ENCODE measurements around the gene INPP5D. TPM values are rescaled to one million over a fixed set of nuclear protein-coding genes. Genes with fewer than 3 reads are reported as not detected.
A peak's percentile ranks its signal among the peaks of the same experiment; 100 is the strongest.

The INPP5D gene
- total and polyA plus RNA-seq, 9 donors, result 4.3 to 9.8 (median 6.3) TPM

GRCh38 chr2:233211548-233211895, 151.4 kb downstream of the INPP5D start:
- no peak overlapping the region for H3K4me3 ChIP-seq (ENCODE audit: low read length)
- peaks cover 33% of the 10 kb centered on the region for H3K4me1 ChIP-seq (ENCODE audit: control insufficient read depth, insufficient read depth, low read length)
- 47% methylated on average over 3 of the region's 3 CpGs for WGBS (ENCODE audit: insufficient coverage)
- H3K36me3 ChIP-seq (ENCODE audit: control insufficient read depth, insufficient read depth, low read length), result no peaks in the 10 kb centered on the region
- DNase-seq, result no peak
- peak overlapping the region; percentile 69 for H3K27ac ChIP-seq (ENCODE audit: low read length)
- no peaks in the 10 kb centered on the region for H3K9me3 ChIP-seq (replicated peaks; ENCODE audit: control insufficient read depth, low read depth, low read length)
- no peaks in the 10 kb centered on the region for H3K27me3 ChIP-seq (ENCODE audit: control insufficient read depth, insufficient read depth, low read length)

- WGBS (ENCODE audit: insufficient coverage), result 86% methylated on average over 15 of the region's 15 CpGs
- no peaks in the 10 kb centered on the region for H3K27me3 ChIP-seq (ENCODE audit: control insufficient read depth, insufficient read depth, low read length)
- H3K9me3 ChIP-seq (replicated peaks; ENCODE audit: control insufficient read depth, low read depth, low read length), result no peaks in the 10 kb centered on the region
- H3K36me3 ChIP-seq (ENCODE audit: control insufficient read depth, insufficient read depth, low read length), result no peaks in the 10 kb centered on the region
- H3K27ac ChIP-seq (ENCODE audit: low read length), result no peak overlapping the region
- H3K4me1 ChIP-seq (ENCODE audit: control insufficient read depth, insufficient read depth, low read length), result peaks cover 33% of the 10 kb centered on the region
- H3K4me3 ChIP-seq (ENCODE audit: low read length), result no peak overlapping the region
- DNase-seq, result no peak
These were observed 152.9 kb downstream of the INPP5D start for GRCh38 chr2:233213011-233213410.

- H3K27me3 ChIP-seq (ENCODE audit: control insufficient read depth, insufficient read depth, low read length), result no peaks in the 10 kb centered on the region
- H3K36me3 ChIP-seq (ENCODE audit: control insufficient read depth, insufficient read depth, low read length), result no peaks in the 10 kb centered on the region
- 67% methylated on average over 1 of the region's 6 CpGs for WGBS (ENCODE audit: insufficient coverage)
- no peak overlapping the region for H3K4me3 ChIP-seq (ENCODE audit: low read length)
- no peaks in the 10 kb centered on the region for H3K9me3 ChIP-seq (replicated peaks; ENCODE audit: control insufficient read depth, low read depth, low read length)
- H3K27ac ChIP-seq (ENCODE audit: low read length), result no peak overlapping the region
- DNase-seq, result no peak
- peaks cover 31% of the 10 kb centered on the region for H3K4me1 ChIP-seq (ENCODE audit: control insufficient read depth, insufficient read depth, low read length)
These were observed 153.8 kb downstream of the INPP5D start for GRCh38 chr2:233213975-233214374.

- H3K4me1 ChIP-seq (ENCODE audit: control insufficient read depth, insufficient read depth, low read length), result no peaks in the 10 kb centered on the region
- no peaks in the 10 kb centered on the region for H3K36me3 ChIP-seq (ENCODE audit: control insufficient read depth, insufficient read depth, low read length)
- 82% methylated on average over 4 of the region's 8 CpGs for WGBS (ENCODE audit: insufficient coverage)
- no peak overlapping the region for H3K27ac ChIP-seq (ENCODE audit: low read length)
- no peaks in the 10 kb centered on the region for H3K9me3 ChIP-seq (replicated peaks; ENCODE audit: control insufficient read depth, low read depth, low read length)
- no peak overlapping the region for H3K4me3 ChIP-seq (ENCODE audit: low read length)
- DNase-seq, result no peak
- H3K27me3 ChIP-seq (ENCODE audit: control insufficient read depth, insufficient read depth, low read length), result no peaks in the 10 kb centered on the region
These were observed 157.8 kb downstream of the INPP5D start for GRCh38 chr2:233217892-233218377.

GRCh38 chr2:233218836-233219235, 158.7 kb downstream of the INPP5D start:
- H3K36me3 ChIP-seq (ENCODE audit: control insufficient read depth, insufficient read depth, low read length), result no peaks in the 10 kb centered on the region
- no peak overlapping the region for H3K27ac ChIP-seq (ENCODE audit: low read length)
- H3K27me3 ChIP-seq (ENCODE audit: control insufficient read depth, insufficient read depth, low read length), result no peaks in the 10 kb centered on the region
- 94% methylated on average over 6 of the region's 6 CpGs for WGBS (ENCODE audit: insufficient coverage)
- no peaks in the 10 kb centered on the region for H3K9me3 ChIP-seq (replicated peaks; ENCODE audit: control insufficient read depth, low read depth, low read length)
- DNase-seq, result no peak
- H3K4me3 ChIP-seq (ENCODE audit: low read length), result no peak overlapping the region
- H3K4me1 ChIP-seq (ENCODE audit: control insufficient read depth, insufficient read depth, low read length), result no peaks in the 10 kb centered on the region

- Histone ChIP-seq H3K9me3 (replicated peaks; ENCODE audit: control insufficient read depth, low read depth, low read length) (no peaks in the 10 kb centered on the region), H3K27me3 (ENCODE audit: control insufficient read depth, insufficient read depth, low read length) (no peaks in the 10 kb centered on the region), H3K36me3 (ENCODE audit: control insufficient read depth, insufficient read depth, low read length) (no peaks in the 10 kb centered on the region), H3K4me1 (ENCODE audit: control insufficient read depth, insufficient read depth, low read length) (no peaks in the 10 kb centered on the region), H3K4me3 (ENCODE audit: low read length) (no peak overlapping the region), H3K27ac (ENCODE audit: low read length) (no peak overlapping the region)
- DNase-seq, result no peak
- no CpG with 5 or more reads among the region's 1 CpG for WGBS (ENCODE audit: insufficient coverage)
These were observed 159.7 kb downstream of the INPP5D start for GRCh38 chr2:233219848-233220247.

GRCh38 chr2:233221378-233222063, 161.4 kb downstream of the INPP5D start:
- Histone ChIP-seq H3K4me3 (ENCODE audit: low read length) (no peak overlapping the region), H3K36me3 (ENCODE audit: control insufficient read depth, insufficient read depth, low read length) (no peaks in the 10 kb centered on the region), H3K9me3 (replicated peaks; ENCODE audit: control insufficient read depth, low read depth, low read length) (no peaks in the 10 kb centered on the region), H3K4me1 (ENCODE audit: control insufficient read depth, insufficient read depth, low read length) (no peaks in the 10 kb centered on the region), H3K27ac (ENCODE audit: low read length) (no peak overlapping the region), H3K27me3 (ENCODE audit: control insufficient read depth, insufficient read depth, low read length) (no peaks in the 10 kb centered on the region)
- no peak for DNase-seq
- WGBS (ENCODE audit: insufficient coverage), result 44% methylated on average over 2 of the region's 2 CpGs

- Histone ChIP-seq H3K9me3 (replicated peaks; ENCODE audit: control insufficient read depth, low read depth, low read length) (no peaks in the 10 kb centered on the region), H3K36me3 (ENCODE audit: control insufficient read depth, insufficient read depth, low read length) (no peaks in the 10 kb centered on the region), H3K4me1 (ENCODE audit: control insufficient read depth, insufficient read depth, low read length) (no peaks in the 10 kb centered on the region), H3K4me3 (ENCODE audit: low read length) (no peak overlapping the region), H3K27me3 (ENCODE audit: control insufficient read depth, insufficient read depth, low read length) (no peaks in the 10 kb centered on the region), H3K27ac (ENCODE audit: low read length) (no peak overlapping the region)
- WGBS (ENCODE audit: insufficient coverage), result 90% methylated on average over 2 of the region's 14 CpGs
- no peak for DNase-seq
These were observed 163.1 kb downstream of the INPP5D start for GRCh38 chr2:233223059-233223894.

- Histone ChIP-seq H3K27ac (ENCODE audit: low read length) (no peak overlapping the region), H3K4me3 (ENCODE audit: low read length) (no peak overlapping the region), H3K9me3 (replicated peaks; ENCODE audit: control insufficient read depth, low read depth, low read length) (no peaks in the 10 kb centered on the region), H3K36me3 (ENCODE audit: control insufficient read depth, insufficient read depth, low read length) (no peaks in the 10 kb centered on the region), H3K27me3 (ENCODE audit: control insufficient read depth, insufficient read depth, low read length) (no peaks in the 10 kb centered on the region), H3K4me1 (ENCODE audit: control insufficient read depth, insufficient read depth, low read length) (no peaks in the 10 kb centered on the region)
- no peak for DNase-seq
- WGBS (ENCODE audit: insufficient coverage), result 100% methylated on average over 1 of the region's 5 CpGs
These were observed 165.3 kb downstream of the INPP5D start for GRCh38 chr2:233225230-233226068.

- no peak overlapping the region for H3K27ac ChIP-seq (ENCODE audit: low read length)
- H3K4me1 ChIP-seq (ENCODE audit: control insufficient read depth, insufficient read depth, low read length), result no peaks in the 10 kb centered on the region
- H3K27me3 ChIP-seq (ENCODE audit: control insufficient read depth, insufficient read depth, low read length), result no peaks in the 10 kb centered on the region
- no peak overlapping the region for H3K4me3 ChIP-seq (ENCODE audit: low read length)
- H3K36me3 ChIP-seq (ENCODE audit: control insufficient read depth, insufficient read depth, low read length), result no peaks in the 10 kb centered on the region
- DNase-seq, result no peak
- no peaks in the 10 kb centered on the region for H3K9me3 ChIP-seq (replicated peaks; ENCODE audit: control insufficient read depth, low read depth, low read length)
- WGBS (ENCODE audit: insufficient coverage), result 20% methylated on average over 1 of the region's 2 CpGs
These were observed 166.4 kb downstream of the INPP5D start for GRCh38 chr2:233226511-233227031.

All from muscle of leg (tissue), 11 donors.